GM19025 (cell line): ENCODE measurements around the gene PCLO.
"Not testable (repeated sequence)": the region's sequence is repeated elsewhere in the genome, so short reads cannot be mapped to it uniquely, and the experiment has no call there.

Source experiments
- ATAC-seq: cut with Tn5 transposase; IDR thresholded peaks from one replicate; pipeline ENCODE4 v1.9.1; 2021; ENCODE audit warnings: mild to moderate bottlenecking, low read depth, moderate library complexity; ENCODE audit not compliant: unreplicated experiment

The PCLO gene

GRCh38 chr7:83058667-83059066 is 104.0 kb downstream of the PCLO start:
- ATAC-seq, result no peak

GRCh38 chr7:83055197-83055596 is 107.5 kb downstream of the PCLO start:
- ATAC-seq, result no peak

- ATAC-seq, result no peak
These were observed 108.2 kb downstream of the PCLO start for GRCh38 chr7:83054472-83054871.

DNA sequence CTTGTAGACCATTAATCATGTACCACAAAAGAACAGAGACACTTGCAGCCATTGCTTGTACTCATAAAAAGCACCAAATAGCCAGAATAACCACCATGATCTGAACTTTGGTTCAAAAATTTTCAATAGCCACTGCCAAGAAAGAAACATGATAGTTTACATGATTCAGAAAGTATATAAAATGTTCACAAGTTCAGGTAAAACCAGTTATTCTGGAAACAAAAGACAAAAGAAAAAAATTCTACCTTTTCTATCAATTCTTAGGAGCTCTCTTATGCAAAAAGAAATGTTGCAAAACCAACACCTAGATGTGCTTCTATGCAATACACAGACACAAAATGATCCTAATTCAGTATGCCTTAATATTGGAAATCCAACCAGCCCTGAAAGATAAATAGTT is 108.7 kb downstream of the PCLO start:
- ATAC-seq, result no peak

DNA sequence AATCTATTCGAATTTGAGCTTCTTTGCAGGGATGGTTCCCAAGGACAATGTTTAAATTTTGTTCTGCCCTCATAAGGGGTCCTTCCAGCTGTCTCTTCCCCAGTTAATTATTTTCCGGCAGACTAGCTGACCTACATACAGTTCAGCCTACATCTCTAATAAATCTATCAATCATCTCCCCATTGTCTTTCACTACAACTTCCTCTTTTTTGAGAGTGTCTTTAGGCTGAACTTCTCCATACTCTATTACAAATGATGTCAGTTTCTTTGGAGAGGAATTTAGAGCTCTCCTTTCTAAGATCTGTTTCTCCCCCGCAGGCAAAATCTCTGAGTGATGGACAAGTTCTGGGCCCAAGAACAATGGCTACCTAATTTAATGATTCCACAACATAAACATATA is 122.2 kb downstream of the PCLO start:
- ATAC-seq, result no peak

GRCh38 chr7:83038787-83039186 is 123.9 kb downstream of the PCLO start:
- ATAC-seq, result no peak

- no peak for ATAC-seq
These were observed 125.8 kb downstream of the PCLO start for GRCh38 chr7:83036721-83037380.

GRCh38 chr7:83036130-83036529 is 126.6 kb downstream of the PCLO start:
- no peak for ATAC-seq

GRCh38 chr7:83032195-83032594 is 130.5 kb downstream of the PCLO start:
- no peak for ATAC-seq

DNA sequence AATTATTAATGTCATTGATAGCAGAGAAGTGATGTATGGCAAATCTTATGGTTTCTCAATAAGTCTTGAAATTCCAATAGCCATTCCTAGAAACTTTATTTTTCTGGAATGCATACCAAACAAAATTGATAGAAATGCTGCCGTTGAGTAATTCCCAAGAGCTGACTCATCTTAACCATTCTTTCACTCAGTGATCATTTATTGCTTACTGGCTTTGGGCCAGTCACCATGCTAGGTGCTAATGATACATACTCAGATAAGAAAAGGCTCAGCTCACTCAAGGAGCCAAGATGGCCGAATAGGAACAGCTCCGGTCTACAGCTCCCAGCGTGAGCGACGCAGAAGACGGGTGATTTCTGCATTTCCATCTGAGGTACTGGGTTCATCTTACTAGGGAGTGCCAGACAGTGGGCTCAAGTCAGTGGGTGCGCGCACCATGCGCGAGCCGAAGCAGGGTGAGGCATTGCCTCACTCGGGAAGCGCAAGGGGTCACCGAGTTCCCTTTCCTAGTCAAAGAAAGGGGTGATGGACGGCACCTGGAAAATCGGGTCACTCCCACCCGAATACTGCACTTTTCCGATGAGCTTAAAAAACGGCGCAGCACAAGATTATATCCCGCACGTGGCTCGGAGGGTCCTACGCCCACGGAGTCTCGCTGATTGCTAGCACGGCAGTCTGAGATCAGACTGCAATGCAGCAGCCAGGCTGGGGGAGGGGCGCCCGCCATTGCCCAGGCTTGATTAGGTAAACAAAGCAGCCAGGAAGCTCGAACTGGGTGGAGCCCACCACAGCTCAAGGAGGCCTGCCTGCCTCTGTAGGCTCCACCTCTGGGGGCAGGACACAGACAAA is 138.6 kb downstream of the PCLO start:
- ATAC-seq, result not testable (repeated sequence)

DNA sequence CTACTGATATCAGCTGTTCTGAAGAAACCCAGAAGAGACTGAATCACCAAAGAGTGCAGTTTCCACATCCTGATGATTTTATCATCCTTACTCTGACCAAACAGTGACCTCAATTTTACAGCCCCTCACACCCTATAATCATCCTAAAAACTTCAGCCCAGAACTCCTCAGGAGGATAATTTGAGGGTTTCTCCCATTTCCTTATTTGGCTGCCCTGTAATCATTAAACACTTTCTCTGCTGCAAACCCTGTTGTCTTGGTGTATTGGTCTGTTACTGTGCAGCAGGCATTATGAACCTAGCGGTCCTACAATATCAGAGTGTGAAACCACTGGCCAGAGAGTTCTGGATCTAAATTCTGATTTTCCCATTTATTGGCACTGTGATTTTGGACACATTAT is 141.7 kb downstream of the PCLO start:
- ATAC-seq, result no peak

DNA sequence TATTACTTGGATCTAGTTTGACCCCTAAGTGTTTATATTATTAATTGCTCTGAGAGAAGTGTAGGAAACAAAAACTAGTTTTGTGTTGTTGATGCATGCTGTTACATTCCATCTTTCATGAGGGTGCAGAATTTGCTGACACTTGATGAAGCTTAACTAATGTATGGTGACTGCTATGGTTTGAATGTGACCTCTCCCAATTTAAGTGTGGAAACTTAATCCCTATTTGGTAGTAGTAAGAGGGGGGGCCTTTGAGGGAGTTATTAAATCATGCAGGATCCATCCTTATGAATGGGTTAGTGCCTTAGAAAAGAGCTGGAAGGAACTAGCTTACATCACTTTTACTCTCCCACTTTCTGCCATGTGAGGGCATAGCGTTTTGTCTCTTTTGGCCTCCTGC is 142.5 kb downstream of the PCLO start:
- no peak for ATAC-seq

- ATAC-seq, result no peak
These were observed 146.8 kb downstream of the PCLO start for GRCh38 chr7:83015916-83016315.

- no peak for ATAC-seq
These were observed 148.1 kb downstream of the PCLO start for GRCh38 chr7:83014546-83014945.

DNA sequence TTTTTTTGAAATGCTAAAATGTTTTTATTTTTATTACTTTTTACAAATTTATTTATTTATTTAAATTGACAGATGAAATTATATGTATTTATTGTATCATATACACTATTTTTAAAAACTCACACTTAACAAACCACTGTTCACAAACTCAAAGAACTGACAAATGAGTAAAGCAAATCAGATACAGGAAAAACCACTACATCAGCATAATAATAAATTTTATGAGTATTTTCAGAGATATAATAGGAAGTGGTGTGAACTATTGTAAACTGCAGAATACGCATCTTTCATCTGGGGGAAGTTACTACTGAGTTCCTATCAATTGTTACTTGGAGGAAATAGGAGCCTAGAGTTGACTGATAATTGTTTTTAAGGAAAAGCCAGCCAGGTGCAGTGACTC is 150.7 kb downstream of the PCLO start:
- no peak for ATAC-seq

- no peak for ATAC-seq
These were observed 157.3 kb downstream of the PCLO start for GRCh38 chr7:83005410-83005809.

DNA sequence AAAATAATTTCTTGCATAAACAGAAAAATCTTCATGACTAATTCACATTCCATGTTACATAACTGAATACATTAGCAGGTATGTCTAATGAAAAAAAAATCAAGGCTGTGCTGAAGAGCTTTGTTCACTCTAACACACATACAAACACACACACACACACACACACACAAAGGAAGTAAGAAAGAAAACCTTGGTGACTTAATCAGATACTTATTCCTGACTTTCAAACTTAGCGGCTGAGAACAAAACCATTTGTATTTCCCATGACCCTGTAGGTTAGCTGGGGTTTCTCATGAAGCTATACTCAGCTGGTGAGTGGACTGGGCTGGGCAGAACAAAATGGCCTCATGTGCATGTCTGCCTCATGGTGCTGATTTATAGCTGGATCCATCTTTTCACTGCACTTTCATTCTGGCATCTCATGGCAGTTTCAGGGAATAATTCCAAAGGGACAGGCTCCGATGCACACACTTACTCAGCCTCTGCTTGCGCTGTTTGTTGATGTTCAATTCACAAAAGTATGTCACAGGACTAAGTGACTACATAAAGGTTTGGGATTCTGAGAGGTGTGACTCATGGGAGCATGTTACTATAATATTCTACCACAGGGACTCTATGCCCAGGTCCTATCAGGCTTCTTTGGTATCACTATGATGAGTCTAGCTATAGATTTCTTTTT is 161.2 kb downstream of the PCLO start:
- no peak for ATAC-seq

- ATAC-seq, result no peak
These were observed 164.2 kb downstream of the PCLO start for GRCh38 chr7:82998436-82998835.

DNA sequence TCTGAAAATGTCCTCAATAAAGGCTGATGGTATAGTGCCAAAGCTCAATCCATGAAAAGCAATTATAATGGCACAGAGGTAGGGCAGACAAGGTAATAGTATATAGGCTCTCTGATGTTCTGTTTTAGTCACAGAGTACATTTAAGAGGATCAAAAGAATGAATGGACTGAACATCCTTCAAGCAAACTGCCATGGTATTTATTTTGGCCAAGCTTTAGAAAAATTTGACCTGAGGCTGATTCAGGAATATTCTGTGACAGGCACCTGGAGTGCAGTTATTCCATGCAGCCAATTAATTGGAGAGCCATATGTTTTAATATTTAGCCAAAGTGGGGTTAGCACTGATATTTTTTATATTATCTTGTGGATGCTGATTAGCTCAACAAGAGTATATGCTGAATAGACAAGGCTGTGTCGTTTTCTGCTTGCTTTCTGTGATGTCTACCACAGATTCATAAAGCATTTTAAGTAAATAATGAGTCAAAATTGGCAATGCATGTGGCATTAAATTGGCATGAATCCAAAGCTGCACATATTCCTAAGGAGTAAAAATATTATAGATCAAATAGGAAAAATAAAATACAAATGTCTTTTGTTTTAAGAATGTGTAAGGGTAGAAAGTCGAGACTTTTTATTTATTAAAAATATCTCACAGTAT is 177.4 kb downstream of the PCLO start:
- ATAC-seq, result no peak

GRCh38 chr7:82980130-82980788 is 182.4 kb downstream of the PCLO start:
- no peak for ATAC-seq
